GM12892 (cell line): ENCODE measurements around the gene DDTL. TPM values are rescaled to one million over a fixed set of nuclear protein-coding genes. Genes with fewer than 3 reads are reported as not detected.
"Not testable (repeated sequence)": the region's sequence is repeated elsewhere in the genome, so short reads cannot be mapped to it uniquely, and the experiment has no call there.

Experiments
- DNase-seq: peaks from one replicate; pipeline ENCODE4 v3.0.0; 2011; ENCODE audit not compliant: insufficient read length
- FAIRE-seq: peaks from 2 replicates; lab custom pipeline; 2011; peaks lifted over from hg19 to GRCh38; lab: Jason Lieb, UNC
- POLR2A ChIP-seq: IDR thresholded peaks from 2 replicates; pipeline ENCODE4 v1.6.1; 2011; ENCODE audit warnings: low read depth, low read length, control low read depth
- POLR2AphosphoS5 ChIP-seq: IDR thresholded peaks from 2 replicates; pipeline ENCODE4 v1.6.1; 2011; ENCODE audit warnings: low read depth, low read length, control low read depth
- TAF1 ChIP-seq: IDR thresholded peaks from 2 replicates; pipeline ENCODE4 v1.6.1; 2011; ENCODE audit warnings: low read depth, mild to moderate bottlenecking, control low read depth, low read length, borderline replicate concordance
- polyA plus RNA-seq: library from polyadenylated mRNA; unstranded; fragments of >200 nt; gene quantifications from one replicate; pipeline ENCODE4 v1.2.1, GENCODE V29; 2012; ENCODE audit warnings: missing spikeins, inconsistent platforms; ENCODE audit not compliant: missing spikeins

The DDTL gene
- 5.0 TPM for polyA plus RNA-seq

GRCh38 chr22:23966568-23966967 is at the start of gene DDTL:
TSS of gene DDTL (plus strand) at chr22:23966888. CDS start at chr22:23966915, 27 bp downstream.
- FAIRE-seq: peak; percentile 98
- not testable (repeated sequence) for DNase-seq

GRCh38 chr22:23920267-23920611 is 46.4 kb upstream of the DDTL start:
- FAIRE-seq, DNase-seq: not testable (repeated sequence)

GRCh38 chr22:23921586-23922201 is 45.0 kb upstream of the DDTL start:
- not testable (repeated sequence) for FAIRE-seq, DNase-seq

- no peak for FAIRE-seq
- TF ChIP-seq POLR2AphosphoS5: no peak
- no peak for TF ChIP-seq TAF1
- TF ChIP-seq POLR2A: no peak
- DNase-seq: no peak
These were observed 43.8 kb upstream of the DDTL start for GRCh38 chr22:23922921-23923320.

- TF ChIP-seq POLR2A (no peak), POLR2AphosphoS5 (no peak), TAF1 (no peak)
- no peak for FAIRE-seq
- no peak for DNase-seq
These were observed 41.6 kb upstream of the DDTL start for GRCh38 chr22:23925020-23925606.

- DNase-seq (no peak), FAIRE-seq (no peak)
- no peak for TF ChIP-seq POLR2A
- TF ChIP-seq TAF1: no peak
- no peak for TF ChIP-seq POLR2AphosphoS5
These were observed 40.1 kb upstream of the DDTL start for GRCh38 chr22:23926561-23926960.

GRCh38 chr22:23938328-23939016 is 28.2 kb upstream of the DDTL start:
- FAIRE-seq (no peak), DNase-seq (no peak)
- no peak for TF ChIP-seq POLR2A
- no peak for TF ChIP-seq TAF1
- TF ChIP-seq POLR2AphosphoS5: no peak

- DNase-seq (no peak), FAIRE-seq (no peak)
These were observed 27.7 kb upstream of the DDTL start for GRCh38 chr22:23939017-23939357.

GRCh38 chr22:23940166-23940565 is 26.5 kb upstream of the DDTL start:
- DNase-seq, FAIRE-seq: not testable (repeated sequence)

More at GRCh38 chr22:23939017-23939357, 27.7 kb upstream of the DDTL start:
- TF ChIP-seq POLR2AphosphoS5: no peak
- no peak for TF ChIP-seq TAF1
- no peak for TF ChIP-seq POLR2A

GRCh38 chr22:23947391-23947790 is 19.3 kb upstream of the DDTL start:
- FAIRE-seq, DNase-seq: not testable (repeated sequence)

- not testable (repeated sequence) for DNase-seq, FAIRE-seq
These were observed 16.9 kb upstream of the DDTL start for GRCh38 chr22:23949764-23950163.

GRCh38 chr22:23951383-23951782 is 15.3 kb upstream of the DDTL start:
- not testable (repeated sequence) for DNase-seq, FAIRE-seq

- not testable (repeated sequence) for DNase-seq, FAIRE-seq
These were observed 13.8 kb upstream of the DDTL start for GRCh38 chr22:23952794-23953405.

- not testable (repeated sequence) for FAIRE-seq
These were observed 13.2 kb upstream of the DDTL start for GRCh38 chr22:23953485-23953884.

GRCh38 chr22:23954193-23954990 is 12.3 kb upstream of the DDTL start:
- not testable (repeated sequence) for DNase-seq, FAIRE-seq

More at GRCh38 chr22:23953485-23953884, 13.2 kb upstream of the DDTL start:
- DNase-seq: not testable (repeated sequence)

GRCh38 chr22:23954991-23955305 is 11.7 kb upstream of the DDTL start:
- FAIRE-seq, DNase-seq: not testable (repeated sequence)

- not testable (repeated sequence) for FAIRE-seq, DNase-seq
These were observed 10.8 kb upstream of the DDTL start for GRCh38 chr22:23955886-23956285.
